Fibroblast of lung (primary cell): Measurements from ENCODE around the gene MAPKAP1.

Experiments
- CTCF ChIP-seq, 2 donors: IDR thresholded peaks in 1 of 2; conservative IDR thresholded peaks in 1 of 2; 1 replicate in 1 of 2; 2 replicates in 1 of 2; pipeline ENCODE4 v1.5.1; 2011 to 2012; ENCODE audit warnings: low read length in 2 of 2, control low read depth in 1 of 2, inconsistent platforms in 1 of 2, low read depth in 1 of 2, mild to moderate bottlenecking in 1 of 2
- EZH2 ChIP-seq: IDR thresholded peaks from 2 replicates; pipeline ENCODE4 v1.5.1; 2012; ENCODE audit warnings: low read length, control low read depth, mild to moderate bottlenecking; ENCODE audit errors: missing control alignments

- TF ChIP-seq CTCF (conservative IDR thresholded peaks at IDR 0.05 in 1 of 2, IDR thresholded peaks at IDR 0.05 in 1 of 2; ENCODE audit: low read depth in 1 of 2, low read length in 2 of 2) (no peak), EZH2 (no peak)
Observed at GRCh38 chr9:125404733-125405132, 302.3 kb downstream of the MAPKAP1 start.
